BE2C (cell line): ENCODE results near the gene HEPN1.

Experiments
- DNase-seq: peaks from one replicate; pipeline ENCODE4 v3.0.0-alpha.2; 2020
- H3K27me3 ChIP-seq: fragments of 250-450 bp; sonication (Bioruptor Pico); 2 replicates; pipeline ENCODE4 v1.5.1; 2020; ENCODE audit warnings: mild to moderate bottlenecking
- H3K36me3 ChIP-seq: fragments of 250-450 bp; sonication (Bioruptor Pico); 2 replicates; pipeline ENCODE4 v1.5.1; 2020; ENCODE audit warnings: mild to moderate bottlenecking
- H3K4me1 ChIP-seq: fragments of 250-450 bp; sonication (Bioruptor Pico); 2 replicates; pipeline ENCODE4 v1.5.1; 2020
- H3K4me3 ChIP-seq: 2 replicates; pipeline ENCODE4 v1.5.1; 2011; ENCODE audit warnings: low read depth, low read length
- H3K9me3 ChIP-seq: fragments of 250-450 bp; sonication (Bioruptor Pico); 2 replicates; pipeline ENCODE4 v1.5.1; 2020
- TF ChIP-seq, protein P1 (sequence below): IDR thresholded peaks from 2 replicates; pipeline ENCODE4 v1.5.1; 2012; ENCODE audit warnings: mild to moderate bottlenecking, low read depth, low read length

The HEPN1 gene

DNA sequence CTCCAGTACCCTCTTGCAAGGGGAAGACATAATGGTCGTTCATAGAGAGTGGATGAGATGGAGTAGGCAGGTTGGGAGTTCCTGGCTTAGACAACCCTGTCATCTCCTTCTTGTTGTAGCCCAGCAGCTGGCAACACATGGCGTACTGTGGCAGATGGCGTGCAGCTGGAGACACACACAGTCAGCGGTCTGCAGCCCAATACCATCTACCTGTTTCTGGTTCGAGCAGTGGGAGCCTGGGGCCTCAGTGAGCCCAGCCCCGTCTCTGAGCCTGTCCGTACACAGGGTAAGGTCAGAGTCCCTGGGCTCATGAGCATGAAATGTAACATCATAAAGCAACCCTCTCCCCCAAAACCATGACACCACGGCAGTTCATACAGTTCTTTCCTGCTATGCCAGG lies 45.1 kb upstream of the HEPN1 start:
- Histone ChIP-seq H3K4me3 (no peak overlapping the region), H3K4me1 (no peaks in the 10 kb centered on the region), H3K27me3 (peaks cover 23% of the 10 kb centered on the region), H3K9me3 (no peaks in the 10 kb centered on the region), H3K36me3 (no peaks in the 10 kb centered on the region)
- TF ChIP-seq, protein P1, sequence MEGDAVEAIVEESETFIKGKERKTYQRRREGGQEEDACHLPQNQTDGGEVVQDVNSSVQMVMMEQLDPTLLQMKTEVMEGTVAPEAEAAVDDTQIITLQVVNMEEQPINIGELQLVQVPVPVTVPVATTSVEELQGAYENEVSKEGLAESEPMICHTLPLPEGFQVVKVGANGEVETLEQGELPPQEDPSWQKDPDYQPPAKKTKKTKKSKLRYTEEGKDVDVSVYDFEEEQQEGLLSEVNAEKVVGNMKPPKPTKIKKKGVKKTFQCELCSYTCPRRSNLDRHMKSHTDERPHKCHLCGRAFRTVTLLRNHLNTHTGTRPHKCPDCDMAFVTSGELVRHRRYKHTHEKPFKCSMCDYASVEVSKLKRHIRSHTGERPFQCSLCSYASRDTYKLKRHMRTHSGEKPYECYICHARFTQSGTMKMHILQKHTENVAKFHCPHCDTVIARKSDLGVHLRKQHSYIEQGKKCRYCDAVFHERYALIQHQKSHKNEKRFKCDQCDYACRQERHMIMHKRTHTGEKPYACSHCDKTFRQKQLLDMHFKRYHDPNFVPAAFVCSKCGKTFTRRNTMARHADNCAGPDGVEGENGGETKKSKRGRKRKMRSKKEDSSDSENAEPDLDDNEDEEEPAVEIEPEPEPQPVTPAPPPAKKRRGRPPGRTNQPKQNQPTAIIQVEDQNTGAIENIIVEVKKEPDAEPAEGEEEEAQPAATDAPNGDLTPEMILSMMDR = no peak
- no peak for DNase-seq

DNA sequence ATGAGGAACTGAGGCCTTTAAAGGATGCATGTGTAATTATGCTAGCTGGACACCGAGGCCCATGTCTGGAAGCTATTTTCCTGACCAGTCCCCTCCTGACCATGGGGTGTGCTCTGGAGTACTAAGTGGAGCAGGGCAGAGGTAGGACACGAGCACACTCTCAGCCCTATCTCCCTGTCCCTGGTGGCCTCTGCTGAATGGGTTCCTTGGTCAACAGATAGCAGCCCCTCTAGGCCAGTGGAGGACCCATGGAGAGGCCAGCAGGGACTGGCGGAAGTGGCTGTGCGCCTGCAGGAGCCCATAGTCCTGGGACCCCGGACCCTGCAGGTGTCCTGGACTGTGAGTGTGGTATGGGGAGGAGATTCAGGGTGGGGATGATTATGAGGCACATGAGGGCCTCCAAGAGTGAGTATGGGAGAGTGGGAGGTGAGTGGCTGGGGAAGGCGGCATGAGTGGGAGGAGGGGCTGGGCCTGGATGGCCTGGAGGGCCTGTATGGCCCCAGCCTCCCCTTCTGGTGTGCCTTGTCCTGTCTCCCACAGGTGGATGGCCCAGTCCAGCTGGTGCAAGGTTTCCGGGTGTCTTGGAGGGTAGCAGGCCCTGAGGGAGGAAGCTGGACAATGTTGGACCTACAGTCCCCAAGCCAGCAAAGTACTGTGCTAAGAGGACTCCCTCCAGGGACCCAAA lies 44.3 kb upstream of the HEPN1 start:
- no peaks in the 10 kb centered on the region for H3K9me3 ChIP-seq
- H3K27me3 ChIP-seq = peaks cover 15% of the 10 kb centered on the region
- no peak overlapping the region for H3K4me3 ChIP-seq
- no peaks in the 10 kb centered on the region for H3K36me3 ChIP-seq
- no peak for DNase-seq
- H3K4me1 ChIP-seq = no peaks in the 10 kb centered on the region
- TF ChIP-seq, protein P1 = no peak

DNA sequence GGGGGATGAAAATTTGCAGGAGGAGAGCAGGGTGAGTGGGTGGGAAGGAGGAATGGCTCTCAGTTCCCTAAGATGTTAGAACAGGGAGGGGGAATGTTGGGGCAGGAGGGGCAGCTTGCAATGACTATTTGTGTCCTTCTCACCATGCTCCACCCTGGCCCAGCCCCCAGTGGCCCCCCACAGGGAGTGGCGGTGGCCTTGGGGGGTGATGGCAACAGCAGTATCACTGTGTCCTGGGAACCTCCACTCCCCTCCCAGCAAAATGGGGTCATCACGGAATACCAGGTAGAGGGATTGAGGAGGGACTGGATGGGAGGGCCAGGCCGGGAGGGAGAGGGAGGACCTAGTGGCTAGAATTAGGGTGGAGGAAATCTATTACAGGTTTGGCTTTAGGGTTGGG lies 43.6 kb upstream of the HEPN1 start:
- peak overlapping the region; percentile 60 for H3K4me3 ChIP-seq
- TF ChIP-seq, protein P1 = no peak
- H3K36me3 ChIP-seq = no peaks in the 10 kb centered on the region
- H3K4me1 ChIP-seq = no peaks in the 10 kb centered on the region
- H3K9me3 ChIP-seq = no peaks in the 10 kb centered on the region
- peaks cover 9% of the 10 kb centered on the region for H3K27me3 ChIP-seq
- no peak for DNase-seq

DNA sequence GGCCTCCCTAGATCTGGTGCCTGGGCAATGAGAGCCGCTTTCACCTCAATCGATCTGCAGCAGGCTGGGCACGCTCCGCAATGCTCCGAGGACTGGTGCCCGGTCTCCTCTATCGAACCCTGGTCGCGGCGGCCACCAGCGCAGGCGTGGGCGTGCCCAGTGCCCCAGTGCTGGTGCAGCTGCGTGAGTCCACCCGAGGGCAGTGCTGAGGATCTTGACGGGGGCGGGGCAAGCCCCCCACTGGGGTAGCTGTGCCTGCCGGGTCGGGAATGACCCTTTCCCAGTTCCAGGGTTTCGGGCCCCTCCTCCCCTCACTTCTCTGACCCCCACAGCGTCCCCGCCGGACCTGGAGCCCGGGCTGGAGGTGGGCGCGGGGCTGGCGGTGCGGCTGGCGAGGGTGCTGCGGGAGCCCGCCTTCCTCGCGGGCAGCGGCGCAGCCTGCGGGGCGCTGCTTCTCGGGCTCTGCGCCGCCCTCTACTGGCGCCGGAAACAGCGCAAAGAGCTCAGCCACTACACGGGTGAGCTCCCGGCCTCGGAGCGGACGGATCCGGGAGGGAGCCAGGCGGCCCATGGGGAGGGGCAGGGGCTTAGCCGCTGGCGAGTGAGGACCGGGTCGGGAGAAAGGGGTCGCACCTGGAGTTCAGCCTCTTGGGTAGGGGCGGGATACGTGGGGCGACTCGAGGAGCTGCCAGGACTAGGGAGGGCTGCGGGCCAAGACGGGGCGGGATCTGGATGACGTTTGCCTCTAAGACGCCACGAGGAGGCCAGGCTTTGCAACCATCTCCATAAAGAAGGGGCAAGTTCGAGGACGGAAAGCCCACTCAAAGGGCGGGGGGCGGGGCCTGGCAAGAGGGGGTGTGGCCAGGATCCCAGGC lies 42.9 kb upstream of the HEPN1 start:
- no peaks in the 10 kb centered on the region for H3K9me3 ChIP-seq
- peaks cover under 1% of the 10 kb centered on the region; the same call in 1 of the 2 replicates for H3K27me3 ChIP-seq
- H3K36me3 ChIP-seq = no peaks in the 10 kb centered on the region
- H3K4me3 ChIP-seq = peak overlapping the region; percentile 60
- TF ChIP-seq, protein P1 = peak; percentile 59
- no peaks in the 10 kb centered on the region for H3K4me1 ChIP-seq
- peak; percentile 92 for DNase-seq

DNA sequence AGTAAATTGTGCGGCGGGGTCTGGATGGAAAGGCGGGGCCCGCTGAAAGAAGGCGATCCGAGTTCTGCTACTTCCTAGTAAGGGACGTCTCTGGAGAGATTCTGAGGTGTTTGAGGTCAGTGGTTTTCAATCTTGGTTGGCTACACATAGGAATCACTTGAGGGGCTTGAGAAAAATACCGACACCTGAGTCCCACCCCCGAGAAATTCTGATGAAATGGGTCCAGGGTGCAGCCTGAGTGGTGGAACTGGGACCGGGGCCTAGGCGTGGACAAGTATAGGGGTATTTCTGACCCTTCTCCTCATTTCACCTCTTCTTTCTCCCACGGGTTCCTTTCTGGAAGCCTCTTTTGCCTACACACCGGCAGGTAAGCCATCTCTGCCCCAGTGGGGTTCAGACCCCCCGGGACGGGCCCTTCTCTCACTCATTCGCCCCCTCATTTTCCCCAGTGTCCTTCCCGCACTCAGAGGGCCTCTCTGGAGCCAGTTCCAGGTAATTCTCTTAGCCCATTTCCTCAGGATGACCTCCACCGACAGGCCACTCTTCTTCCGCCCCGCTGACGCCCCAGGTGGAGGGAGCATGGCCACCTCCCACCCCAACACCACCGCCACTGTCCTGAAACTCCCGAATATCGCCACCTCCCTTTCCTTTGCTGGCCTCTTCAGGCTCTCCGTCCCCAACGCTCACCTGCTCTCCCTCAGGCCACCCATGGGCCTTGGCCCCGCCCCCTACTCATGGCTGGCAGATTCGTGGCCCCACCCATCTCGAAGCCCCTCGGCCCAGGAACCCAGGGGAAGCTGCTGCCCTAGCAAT lies 42.0 kb upstream of the HEPN1 start:
- H3K4me1 ChIP-seq = no peaks in the 10 kb centered on the region
- TF ChIP-seq, protein P1 = no peak
- H3K4me3 ChIP-seq = peak overlapping the region; percentile 60
- no peak for DNase-seq
- no peaks in the 10 kb centered on the region for H3K9me3 ChIP-seq
- H3K36me3 ChIP-seq = no peaks in the 10 kb centered on the region
- H3K27me3 ChIP-seq = no peaks in the 10 kb centered on the region
